Panc1 (cell line): ENCODE measurements around the gene SH3BP5.

Source experiments
- POLR2AphosphoS5 ChIP-seq: IDR thresholded peaks from 2 replicates; pipeline ENCODE4 v1.6.1; 2012; ENCODE audit warnings: mild to moderate bottlenecking, low read depth, low read length, moderate library complexity
- SIN3A ChIP-seq: IDR thresholded peaks from 2 replicates; pipeline ENCODE4 v1.6.1; 2012; ENCODE audit warnings: low read depth, mild to moderate bottlenecking, low read length, moderate library complexity, borderline replicate concordance; ENCODE audit not compliant: insufficient read depth
- TCF7L2 ChIP-seq: IDR thresholded peaks from 2 replicates; pipeline ENCODE4 v1.6.1; 2011; ENCODE audit warnings: mild to moderate bottlenecking, low read depth, low read length, inconsistent platforms
- TF ChIP-seq, protein P1 (sequence below): fragments of 450-650 bp; IDR thresholded peaks from 2 replicates; pipeline ENCODE4 v1.5.1; 2017; ENCODE audit warnings: mild to moderate bottlenecking
- TF ChIP-seq, protein P2 (sequence below), 2 experiments: IDR thresholded peaks; 2 replicates each; pipeline ENCODE4 v1.6.1; 2011 to 2012; ENCODE audit warnings: low read depth in 2 of 2, control low read depth in 1 of 2, low read length in 1 of 2, mild to moderate bottlenecking in 1 of 2, moderate library complexity in 1 of 2; ENCODE audit not compliant: insufficient read depth in 1 of 2

DNA sequence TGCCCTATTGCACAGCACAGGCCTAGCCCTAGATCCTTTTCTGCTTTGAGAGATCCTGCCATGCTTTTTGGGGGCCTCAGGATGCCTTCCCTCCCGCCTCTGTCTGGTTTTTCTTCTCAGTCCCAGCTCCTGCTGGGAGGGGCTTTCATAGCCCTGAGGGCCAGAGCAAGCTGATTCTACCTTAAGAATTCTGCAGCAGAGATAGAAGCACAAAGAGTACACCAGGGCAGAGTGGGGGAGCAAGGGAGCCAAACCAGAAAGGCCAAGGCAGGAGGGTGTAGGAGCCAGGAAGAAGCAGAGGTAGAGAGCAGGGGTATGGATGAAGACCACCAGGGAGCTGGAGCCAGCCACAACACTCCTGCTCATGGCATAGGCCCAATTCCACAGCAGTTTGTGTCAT is 18.1 kb downstream of the SH3BP5 start:
- TF ChIP-seq POLR2AphosphoS5, result no peak
- TF ChIP-seq, protein P1, sequence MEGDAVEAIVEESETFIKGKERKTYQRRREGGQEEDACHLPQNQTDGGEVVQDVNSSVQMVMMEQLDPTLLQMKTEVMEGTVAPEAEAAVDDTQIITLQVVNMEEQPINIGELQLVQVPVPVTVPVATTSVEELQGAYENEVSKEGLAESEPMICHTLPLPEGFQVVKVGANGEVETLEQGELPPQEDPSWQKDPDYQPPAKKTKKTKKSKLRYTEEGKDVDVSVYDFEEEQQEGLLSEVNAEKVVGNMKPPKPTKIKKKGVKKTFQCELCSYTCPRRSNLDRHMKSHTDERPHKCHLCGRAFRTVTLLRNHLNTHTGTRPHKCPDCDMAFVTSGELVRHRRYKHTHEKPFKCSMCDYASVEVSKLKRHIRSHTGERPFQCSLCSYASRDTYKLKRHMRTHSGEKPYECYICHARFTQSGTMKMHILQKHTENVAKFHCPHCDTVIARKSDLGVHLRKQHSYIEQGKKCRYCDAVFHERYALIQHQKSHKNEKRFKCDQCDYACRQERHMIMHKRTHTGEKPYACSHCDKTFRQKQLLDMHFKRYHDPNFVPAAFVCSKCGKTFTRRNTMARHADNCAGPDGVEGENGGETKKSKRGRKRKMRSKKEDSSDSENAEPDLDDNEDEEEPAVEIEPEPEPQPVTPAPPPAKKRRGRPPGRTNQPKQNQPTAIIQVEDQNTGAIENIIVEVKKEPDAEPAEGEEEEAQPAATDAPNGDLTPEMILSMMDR, result no peak
- TF ChIP-seq, protein P2, sequence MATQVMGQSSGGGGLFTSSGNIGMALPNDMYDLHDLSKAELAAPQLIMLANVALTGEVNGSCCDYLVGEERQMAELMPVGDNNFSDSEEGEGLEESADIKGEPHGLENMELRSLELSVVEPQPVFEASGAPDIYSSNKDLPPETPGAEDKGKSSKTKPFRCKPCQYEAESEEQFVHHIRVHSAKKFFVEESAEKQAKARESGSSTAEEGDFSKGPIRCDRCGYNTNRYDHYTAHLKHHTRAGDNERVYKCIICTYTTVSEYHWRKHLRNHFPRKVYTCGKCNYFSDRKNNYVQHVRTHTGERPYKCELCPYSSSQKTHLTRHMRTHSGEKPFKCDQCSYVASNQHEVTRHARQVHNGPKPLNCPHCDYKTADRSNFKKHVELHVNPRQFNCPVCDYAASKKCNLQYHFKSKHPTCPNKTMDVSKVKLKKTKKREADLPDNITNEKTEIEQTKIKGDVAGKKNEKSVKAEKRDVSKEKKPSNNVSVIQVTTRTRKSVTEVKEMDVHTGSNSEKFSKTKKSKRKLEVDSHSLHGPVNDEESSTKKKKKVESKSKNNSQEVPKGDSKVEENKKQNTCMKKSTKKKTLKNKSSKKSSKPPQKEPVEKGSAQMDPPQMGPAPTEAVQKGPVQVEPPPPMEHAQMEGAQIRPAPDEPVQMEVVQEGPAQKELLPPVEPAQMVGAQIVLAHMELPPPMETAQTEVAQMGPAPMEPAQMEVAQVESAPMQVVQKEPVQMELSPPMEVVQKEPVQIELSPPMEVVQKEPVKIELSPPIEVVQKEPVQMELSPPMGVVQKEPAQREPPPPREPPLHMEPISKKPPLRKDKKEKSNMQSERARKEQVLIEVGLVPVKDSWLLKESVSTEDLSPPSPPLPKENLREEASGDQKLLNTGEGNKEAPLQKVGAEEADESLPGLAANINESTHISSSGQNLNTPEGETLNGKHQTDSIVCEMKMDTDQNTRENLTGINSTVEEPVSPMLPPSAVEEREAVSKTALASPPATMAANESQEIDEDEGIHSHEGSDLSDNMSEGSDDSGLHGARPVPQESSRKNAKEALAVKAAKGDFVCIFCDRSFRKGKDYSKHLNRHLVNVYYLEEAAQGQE (IDR thresholded peaks at IDR 0.05; ENCODE audit: insufficient read depth in 1 of 2, low read depth in 2 of 2, low read length in 1 of 2), result no peak
- TF ChIP-seq TCF7L2, result no peak
- no peak for TF ChIP-seq SIN3A
